Measurements from ENCODE around the gene ETV6.

ETV6 gene

DNA sequence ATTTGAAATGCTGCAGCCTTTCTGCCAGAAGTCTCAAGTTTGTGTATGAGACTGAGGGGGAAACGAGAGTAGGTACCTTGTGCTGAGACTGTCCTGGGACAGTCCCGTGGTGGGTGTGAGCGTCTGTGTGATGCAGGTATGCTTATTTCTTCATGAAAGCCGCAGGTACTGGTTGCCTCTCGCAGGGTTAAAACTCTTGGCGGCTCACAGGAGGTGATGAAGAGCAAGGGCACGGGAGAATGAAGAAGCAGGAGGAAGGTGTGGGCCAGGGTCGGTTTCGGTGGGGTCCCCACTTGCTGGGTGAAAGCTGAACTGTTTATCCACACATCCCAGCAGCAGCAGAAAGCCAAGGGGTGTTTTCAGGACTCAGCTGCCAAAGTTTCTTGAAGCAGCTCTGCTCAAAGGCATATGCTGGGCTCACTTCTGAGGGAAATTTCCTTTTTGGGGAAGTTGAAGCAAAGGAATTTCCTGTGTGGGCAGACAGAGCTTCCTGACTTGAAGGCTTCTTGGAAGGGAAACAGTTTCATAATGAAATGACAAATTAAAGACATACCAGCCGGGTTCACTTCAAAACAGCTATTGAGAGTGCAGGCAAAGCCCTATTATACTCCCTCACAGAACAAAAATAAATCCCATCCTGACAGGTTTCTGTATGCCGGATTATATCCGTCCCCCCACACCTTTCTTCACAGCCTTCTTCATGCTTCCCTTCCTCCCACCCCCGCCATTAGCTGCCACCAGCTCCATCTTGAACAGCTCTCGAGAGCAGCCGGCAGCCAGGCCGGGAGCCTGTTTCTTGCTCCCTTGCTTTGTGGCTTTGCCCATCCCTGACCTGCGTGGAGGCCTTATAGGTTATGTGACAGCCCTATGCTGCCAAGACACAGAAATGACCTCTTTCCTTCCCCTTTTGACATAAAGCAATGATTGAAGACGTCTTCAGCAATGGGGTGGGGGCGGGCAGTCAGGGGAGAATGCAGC is 116.6 kb downstream of the ETV6 start:
- TF ChIP-seq, protein P1, sequence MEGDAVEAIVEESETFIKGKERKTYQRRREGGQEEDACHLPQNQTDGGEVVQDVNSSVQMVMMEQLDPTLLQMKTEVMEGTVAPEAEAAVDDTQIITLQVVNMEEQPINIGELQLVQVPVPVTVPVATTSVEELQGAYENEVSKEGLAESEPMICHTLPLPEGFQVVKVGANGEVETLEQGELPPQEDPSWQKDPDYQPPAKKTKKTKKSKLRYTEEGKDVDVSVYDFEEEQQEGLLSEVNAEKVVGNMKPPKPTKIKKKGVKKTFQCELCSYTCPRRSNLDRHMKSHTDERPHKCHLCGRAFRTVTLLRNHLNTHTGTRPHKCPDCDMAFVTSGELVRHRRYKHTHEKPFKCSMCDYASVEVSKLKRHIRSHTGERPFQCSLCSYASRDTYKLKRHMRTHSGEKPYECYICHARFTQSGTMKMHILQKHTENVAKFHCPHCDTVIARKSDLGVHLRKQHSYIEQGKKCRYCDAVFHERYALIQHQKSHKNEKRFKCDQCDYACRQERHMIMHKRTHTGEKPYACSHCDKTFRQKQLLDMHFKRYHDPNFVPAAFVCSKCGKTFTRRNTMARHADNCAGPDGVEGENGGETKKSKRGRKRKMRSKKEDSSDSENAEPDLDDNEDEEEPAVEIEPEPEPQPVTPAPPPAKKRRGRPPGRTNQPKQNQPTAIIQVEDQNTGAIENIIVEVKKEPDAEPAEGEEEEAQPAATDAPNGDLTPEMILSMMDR (IDR thresholded peaks at IDR 0.05; ENCODE audit: borderline replicate concordance, control extremely low read depth, extremely low read depth, insufficient read depth, missing control alignments), result no peak
- DNase-seq (ENCODE audit: low spot score), result peak; percentile 55
- in situ Hi-C loops (cut with MboI; ENCODE audit: low sequenced_read_pairs, unreplicated experiment), result no loop called here

DNA sequence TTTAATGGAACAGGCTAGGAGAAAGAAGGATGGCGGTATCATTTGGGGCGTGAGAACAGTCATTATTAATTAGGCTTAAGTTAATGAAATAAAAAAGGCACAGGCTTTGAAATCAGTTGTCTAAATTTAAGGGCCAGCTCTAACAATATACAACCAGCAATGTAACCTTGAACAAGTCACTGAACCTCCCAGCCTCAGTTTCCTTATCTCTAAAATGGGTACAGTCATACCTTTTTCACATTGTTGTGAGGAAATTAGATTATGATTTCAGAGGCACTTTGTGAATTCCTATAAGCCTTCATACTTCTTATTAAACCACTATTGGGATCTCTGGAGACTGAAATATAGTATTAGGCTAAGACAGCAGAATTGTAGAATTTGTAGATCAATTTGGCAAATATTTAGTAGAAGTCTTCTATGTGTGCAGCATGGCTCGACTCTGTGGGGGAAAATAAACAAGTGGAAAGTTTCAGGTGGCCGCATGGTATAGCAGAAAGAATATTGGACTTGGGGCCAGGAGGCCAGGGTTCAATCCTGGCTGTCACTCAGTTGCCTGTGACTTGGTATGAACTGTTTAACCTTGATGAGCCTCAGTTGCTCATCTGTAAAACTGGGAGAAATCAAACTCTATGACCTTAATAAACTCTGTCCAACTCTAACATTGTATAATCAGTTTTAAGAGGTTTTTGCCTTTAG is 117.7 kb downstream of the ETV6 start:
- in situ Hi-C loops (cut with MboI; ENCODE audit: low sequenced_read_pairs, unreplicated experiment), result no loop called here
- DNase-seq (ENCODE audit: low spot score), result no peak
- TF ChIP-seq, protein P1 (IDR thresholded peaks at IDR 0.05; ENCODE audit: borderline replicate concordance, control extremely low read depth, extremely low read depth, insufficient read depth, missing control alignments), result no peak

- TF ChIP-seq, protein P1 (IDR thresholded peaks at IDR 0.05; ENCODE audit: borderline replicate concordance, control extremely low read depth, extremely low read depth, insufficient read depth, missing control alignments), result no peak
- no peak for DNase-seq (ENCODE audit: low spot score)
- in situ Hi-C loops (cut with MboI; ENCODE audit: low sequenced_read_pairs, unreplicated experiment), result no loop called here
Observed at GRCh38 chr12:11767798-11768197, 118.3 kb downstream of the ETV6 start.

DNA sequence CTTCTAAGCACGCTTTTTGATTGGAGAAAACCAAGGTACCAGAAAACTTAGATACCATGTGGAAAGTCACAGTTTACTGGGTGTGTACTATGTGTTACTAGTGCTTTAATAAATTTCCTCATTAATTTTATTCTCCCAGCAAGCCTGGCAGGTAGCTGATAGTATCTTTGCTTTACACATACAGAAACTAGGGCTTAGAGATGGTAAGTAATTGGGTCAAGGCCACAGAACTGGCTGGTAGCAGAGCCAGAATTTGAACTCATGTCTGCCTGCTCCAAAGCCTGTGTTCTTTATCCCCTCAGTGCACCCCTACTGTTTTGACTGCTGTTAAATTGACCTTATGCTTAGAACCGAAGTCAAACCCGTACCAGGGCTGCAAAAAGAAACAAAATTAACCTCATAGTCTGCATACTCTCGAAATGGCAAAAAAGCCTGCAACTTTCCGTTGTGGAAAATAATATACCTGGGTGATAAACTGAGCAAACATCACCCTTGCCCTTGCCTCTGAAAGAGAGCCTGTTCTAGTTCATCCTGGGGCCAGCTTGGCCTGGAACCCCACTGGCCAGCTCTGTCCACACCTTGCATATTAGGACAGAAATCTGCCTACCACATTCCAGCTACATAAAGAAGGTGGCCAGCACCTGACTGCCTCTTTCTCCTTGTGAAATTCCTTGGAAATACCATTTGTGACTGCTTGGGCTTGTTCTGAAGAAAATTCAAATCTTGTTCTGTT is 118.9 kb downstream of the ETV6 start:
- in situ Hi-C loops (cut with MboI; ENCODE audit: low sequenced_read_pairs, unreplicated experiment), result no loop called here
- DNase-seq (ENCODE audit: low spot score), result no peak
- TF ChIP-seq, protein P1 (IDR thresholded peaks at IDR 0.05; ENCODE audit: borderline replicate concordance, control extremely low read depth, extremely low read depth, insufficient read depth, missing control alignments), result no peak

DNA sequence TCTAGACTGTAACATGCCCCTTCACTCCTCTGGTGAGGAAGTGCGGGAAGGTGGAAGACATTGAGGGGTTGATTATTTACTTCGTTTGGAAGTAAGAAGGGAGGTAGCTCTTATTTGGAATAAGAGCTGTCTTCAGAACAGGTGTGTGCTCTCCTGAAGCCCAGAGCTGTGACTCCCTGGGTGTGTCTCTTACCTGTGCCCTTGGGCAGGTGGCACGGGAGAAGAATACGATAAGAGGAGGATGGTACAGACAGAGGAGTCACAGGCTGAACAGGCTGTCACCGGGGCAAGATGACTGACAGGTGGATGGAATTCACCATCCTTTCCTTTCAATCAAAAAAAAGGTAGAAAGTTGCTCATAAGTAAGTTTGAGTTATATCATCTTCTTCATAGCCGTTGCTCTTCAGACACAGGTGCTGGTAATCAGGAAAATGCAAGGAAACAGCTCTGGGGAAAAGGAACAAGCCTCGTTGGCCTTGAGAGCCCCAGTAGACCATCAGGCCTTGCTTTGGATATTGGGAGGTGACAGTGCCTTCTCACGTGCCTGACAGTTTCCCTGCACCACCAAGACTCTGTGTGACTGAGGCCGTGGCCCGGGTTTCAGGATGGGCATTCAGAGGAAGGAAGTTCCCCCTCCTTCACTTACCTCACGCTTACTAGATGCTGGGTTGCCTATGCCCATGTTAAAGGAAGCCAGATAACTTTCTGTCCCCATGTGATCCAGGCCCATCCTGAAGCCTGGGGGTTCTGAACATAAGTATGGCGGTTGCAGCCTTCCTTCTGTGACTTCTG is 120.4 kb downstream of the ETV6 start:
- no peak for DNase-seq (ENCODE audit: low spot score)

More for the DNA sequence above, 120.4 kb downstream of the ETV6 start:
- in situ Hi-C loops (cut with MboI; ENCODE audit: low sequenced_read_pairs, unreplicated experiment), result no loop called here
- TF ChIP-seq, protein P1 (IDR thresholded peaks at IDR 0.05; ENCODE audit: borderline replicate concordance, control extremely low read depth, extremely low read depth, insufficient read depth, missing control alignments), result no peak

All from GM13976 (cell line).